Mucosa of gallbladder (tissue), 1 donor: ENCODE measurements around the gene GCM1. TPM values are rescaled to one million over a fixed set of nuclear protein-coding genes. Genes with fewer than 3 reads are reported as not detected.

Experiments
- DNase-seq: peaks from one replicate; pipeline ENCODE4 v3.0.0-alpha.2; 2020; ENCODE audit warnings: low spot score
- total RNA-seq: library from RNA; stranded (reverse); gene quantifications from one replicate; pipeline ENCODE4 v1.2.1, GENCODE V29; 2021
- donor health status: DM: no; HTN: no; CAD: no.

The GCM1 gene
- total RNA-seq, 1 donor from 2014 or later: not detected

GRCh38 chr6:53151676-53152075 lies 3.0 kb upstream of the GCM1 start:
- DNase-seq: no peak

GRCh38 chr6:53144802-53145201 lies 3.8 kb downstream of the GCM1 start:
- no peak for DNase-seq

- no peak for DNase-seq
Observed at GRCh38 chr6:53143710-53144109, 4.9 kb downstream of the GCM1 start.

- no peak for DNase-seq
Observed at GRCh38 chr6:53142810-53143209, 5.8 kb downstream of the GCM1 start.

GRCh38 chr6:53139841-53140413 lies 8.7 kb downstream of the GCM1 start:
- no peak for DNase-seq

GRCh38 chr6:53136000-53136609 lies 12.5 kb downstream of the GCM1 start:
- no peak for DNase-seq

- DNase-seq: no peak
Observed at GRCh38 chr6:53134601-53135235, 13.9 kb downstream of the GCM1 start.

GRCh38 chr6:53133961-53134360 lies 14.7 kb downstream of the GCM1 start:
- no peak for DNase-seq

GRCh38 chr6:53130569-53131290 lies 17.9 kb downstream of the GCM1 start:
- DNase-seq: no peak

- DNase-seq: no peak
Observed at GRCh38 chr6:53128842-53129241, 19.8 kb downstream of the GCM1 start.

- DNase-seq: no peak
Observed at GRCh38 chr6:53125276-53125675, 23.4 kb downstream of the GCM1 start.

- no peak for DNase-seq
Observed at GRCh38 chr6:53124131-53124800, 24.4 kb downstream of the GCM1 start.

GRCh38 chr6:53119772-53120409 lies 28.8 kb downstream of the GCM1 start:
- DNase-seq: peak; percentile 19

GRCh38 chr6:53119349-53119748 lies 29.3 kb downstream of the GCM1 start:
- no peak for DNase-seq

GRCh38 chr6:53115741-53116140 lies 32.9 kb downstream of the GCM1 start:
- no peak for DNase-seq

GRCh38 chr6:53115113-53115512 lies 33.5 kb downstream of the GCM1 start:
- DNase-seq: no peak

GRCh38 chr6:53113742-53114141 lies 34.9 kb downstream of the GCM1 start:
- no peak for DNase-seq

- no peak for DNase-seq
Observed at GRCh38 chr6:53112871-53113270, 35.8 kb downstream of the GCM1 start.

GRCh38 chr6:53112404-53112803 lies 36.2 kb downstream of the GCM1 start:
- DNase-seq: peak; percentile 65

- no peak for DNase-seq
Observed at GRCh38 chr6:53111865-53112264, 36.8 kb downstream of the GCM1 start.

- no peak for DNase-seq
Observed at GRCh38 chr6:53109612-53110011, 39.0 kb downstream of the GCM1 start.

GRCh38 chr6:53107091-53107490 lies 41.5 kb downstream of the GCM1 start:
- DNase-seq: no peak
